Measurements from ENCODE around the gene CYSRT1.

The CYSRT1 gene

DNA sequence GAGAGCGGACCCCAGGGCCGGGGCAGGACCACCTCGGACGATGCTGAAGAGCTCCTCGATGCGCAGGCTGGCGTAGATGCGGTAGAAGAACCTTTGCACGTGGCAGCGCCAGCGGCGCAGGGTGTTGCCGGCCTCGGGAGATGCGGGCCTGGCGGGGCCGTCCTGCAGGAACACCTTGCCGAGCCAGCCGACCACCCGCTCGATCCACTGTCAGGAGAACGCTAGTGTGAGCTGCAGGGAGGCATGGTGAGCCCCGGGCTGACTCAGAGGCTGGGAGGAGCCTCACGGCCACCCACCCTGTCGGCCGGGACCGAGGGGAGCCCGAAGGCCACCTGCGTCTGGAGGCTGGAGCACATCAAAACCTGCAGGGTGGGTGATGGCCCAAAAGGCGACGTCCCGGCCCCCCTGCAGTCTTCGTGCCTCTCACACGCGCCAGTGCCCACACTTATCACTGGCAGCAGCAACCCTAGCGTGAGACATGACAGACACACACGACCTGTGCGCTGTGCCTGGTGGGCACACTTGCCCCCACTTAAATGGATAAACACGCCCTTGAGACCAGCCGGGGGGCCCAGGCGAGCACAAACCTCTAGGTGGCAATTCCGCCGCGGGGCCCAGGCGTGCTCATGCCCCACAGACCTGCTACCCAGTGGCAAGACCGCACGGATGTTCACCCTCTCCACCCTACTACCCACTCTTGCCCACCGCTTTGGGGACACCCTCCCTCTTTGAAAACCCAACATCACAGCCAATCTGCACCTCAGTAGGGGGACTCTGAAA lies 39.9 kb upstream of the CYSRT1 start:
- H3K4me1 ChIP-seq (ENCODE audit: control insufficient read depth, low read depth, low read length), result peaks cover 9% of the 10 kb centered on the region
- H3K4me3 ChIP-seq (ENCODE audit: low read length), result no peak overlapping the region
- no peaks in the 10 kb centered on the region for H3K9me3 ChIP-seq (ENCODE audit: control insufficient read depth, low read depth, low read length)
- peaks cover 19% of the 10 kb centered on the region for H3K36me3 ChIP-seq (ENCODE audit: control insufficient read depth, low read depth, low read length)
- H3K9ac ChIP-seq (ENCODE audit: low read length), result no peak overlapping the region
- no peaks in the 10 kb centered on the region for H3K27me3 ChIP-seq (ENCODE audit: control insufficient read depth, insufficient read depth, low read length)
- H3K27ac ChIP-seq (ENCODE audit: low read length), result no peak overlapping the region

- Histone ChIP-seq H3K4me3 (ENCODE audit: low read length) (no peak overlapping the region), H3K27me3 (ENCODE audit: control insufficient read depth, insufficient read depth, low read length) (no peaks in the 10 kb centered on the region), H3K9me3 (ENCODE audit: control insufficient read depth, low read depth, low read length) (no peaks in the 10 kb centered on the region), H3K4me1 (ENCODE audit: control insufficient read depth, low read depth, low read length) (peaks cover 9% of the 10 kb centered on the region), H3K27ac (ENCODE audit: low read length) (no peak overlapping the region), H3K9ac (ENCODE audit: low read length) (no peak overlapping the region), H3K36me3 (ENCODE audit: control insufficient read depth, low read depth, low read length) (peaks cover 16% of the 10 kb centered on the region)
These were observed 39.1 kb upstream of the CYSRT1 start for GRCh38 chr9:137185921-137186320.

- no peak overlapping the region for H3K4me3 ChIP-seq (ENCODE audit: low read length)
- no peaks in the 10 kb centered on the region for H3K9me3 ChIP-seq (ENCODE audit: control insufficient read depth, low read depth, low read length)
- H3K36me3 ChIP-seq (ENCODE audit: control insufficient read depth, low read depth, low read length), result peaks cover 16% of the 10 kb centered on the region
- no peak overlapping the region for H3K9ac ChIP-seq (ENCODE audit: low read length)
- peaks cover 9% of the 10 kb centered on the region for H3K4me1 ChIP-seq (ENCODE audit: control insufficient read depth, low read depth, low read length)
- no peak overlapping the region for H3K27ac ChIP-seq (ENCODE audit: low read length)
- no peaks in the 10 kb centered on the region for H3K27me3 ChIP-seq (ENCODE audit: control insufficient read depth, insufficient read depth, low read length)
These were observed 38.6 kb upstream of the CYSRT1 start for GRCh38 chr9:137186385-137186784.

DNA sequence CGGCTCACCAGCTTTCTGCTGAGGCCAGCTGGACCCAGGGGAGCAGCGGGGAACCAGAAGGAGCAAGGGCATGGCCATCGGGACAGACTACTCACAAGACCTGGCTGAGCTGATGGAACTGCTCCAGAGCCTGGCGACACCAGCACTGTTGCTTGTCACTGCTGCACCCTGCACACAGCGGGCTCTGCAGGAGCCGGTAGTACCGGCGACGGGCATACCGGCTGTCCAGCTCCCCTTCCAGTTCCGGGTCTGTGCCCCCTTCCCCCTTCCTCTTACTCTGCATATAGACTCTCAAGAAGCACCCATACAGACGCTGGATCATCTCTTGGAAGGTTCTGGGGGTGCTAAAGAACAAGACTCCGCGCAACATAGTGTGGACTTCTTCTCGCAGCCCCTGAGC lies 37.6 kb upstream of the CYSRT1 start:
- Histone ChIP-seq H3K36me3 (ENCODE audit: control insufficient read depth, low read depth, low read length) (peaks cover 16% of the 10 kb centered on the region), H3K9ac (ENCODE audit: low read length) (peak overlapping the region; percentile 66), H3K27me3 (ENCODE audit: control insufficient read depth, insufficient read depth, low read length) (no peaks in the 10 kb centered on the region), H3K9me3 (ENCODE audit: control insufficient read depth, low read depth, low read length) (no peaks in the 10 kb centered on the region), H3K4me3 (ENCODE audit: low read length) (peak overlapping the region; percentile 90), H3K27ac (ENCODE audit: low read length) (no peak overlapping the region), H3K4me1 (ENCODE audit: control insufficient read depth, low read depth, low read length) (peaks cover 9% of the 10 kb centered on the region)

DNA sequence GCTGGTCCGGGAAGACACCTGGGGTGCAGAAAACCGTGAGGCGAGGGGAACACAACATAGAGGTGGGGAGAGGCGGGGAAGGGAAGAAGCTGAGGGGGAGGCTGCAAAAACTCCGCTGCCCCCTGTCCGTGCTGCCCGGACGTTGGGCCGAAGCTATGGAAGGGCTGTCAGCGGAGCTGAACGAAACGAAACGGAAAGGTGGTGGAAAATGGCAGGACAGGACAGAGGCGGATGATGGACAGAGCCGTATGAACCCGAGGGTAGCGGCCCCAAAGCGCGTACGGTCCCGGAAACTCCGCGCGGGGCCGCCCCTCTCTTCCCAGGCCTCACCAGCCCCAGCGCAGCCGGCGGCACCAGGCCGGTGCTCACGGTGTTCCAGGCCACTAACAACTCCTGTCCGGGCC lies 36.9 kb upstream of the CYSRT1 start:
- no peaks in the 10 kb centered on the region for H3K27me3 ChIP-seq (ENCODE audit: control insufficient read depth, insufficient read depth, low read length)
- peaks cover 11% of the 10 kb centered on the region for H3K36me3 ChIP-seq (ENCODE audit: control insufficient read depth, low read depth, low read length)
- no peak overlapping the region for H3K27ac ChIP-seq (ENCODE audit: low read length)
- peak overlapping the region; percentile 66 for H3K9ac ChIP-seq (ENCODE audit: low read length)
- no peaks in the 10 kb centered on the region for H3K9me3 ChIP-seq (ENCODE audit: control insufficient read depth, low read depth, low read length)
- peaks cover 9% of the 10 kb centered on the region for H3K4me1 ChIP-seq (ENCODE audit: control insufficient read depth, low read depth, low read length)
- peak overlapping the region; percentile 90 for H3K4me3 ChIP-seq (ENCODE audit: low read length)

GRCh38 chr9:137188490-137189296 lies 36.3 kb upstream of the CYSRT1 start, which contains the start of the genes ANAPC2 and SSNA1:
Gene ANAPC2, minus strand, starts transcription at chr9:137188560. Its CDS starts 28 bp downstream, at chr9:137188532.
Gene SSNA1, plus strand, starts transcription at chr9:137188676. Its CDS starts 51 bp downstream, at chr9:137188727.
- Histone ChIP-seq H3K9ac (ENCODE audit: low read length) (peak within 1 kb of the TSS; percentile 66), H3K27ac (ENCODE audit: low read length) (no peak within 1 kb of the TSS), H3K9me3 (ENCODE audit: control insufficient read depth, low read depth, low read length) (no peaks in the 10 kb centered on the region), H3K4me3 (ENCODE audit: low read length) (peak within 1 kb of the TSS; percentile 90), H3K36me3 (ENCODE audit: control insufficient read depth, low read depth, low read length) (peaks cover 5% of the 10 kb centered on the region), H3K27me3 (ENCODE audit: control insufficient read depth, insufficient read depth, low read length) (no peaks in the 10 kb centered on the region), H3K4me1 (ENCODE audit: control insufficient read depth, low read depth, low read length) (peaks cover 9% of the 10 kb centered on the region)

DNA sequence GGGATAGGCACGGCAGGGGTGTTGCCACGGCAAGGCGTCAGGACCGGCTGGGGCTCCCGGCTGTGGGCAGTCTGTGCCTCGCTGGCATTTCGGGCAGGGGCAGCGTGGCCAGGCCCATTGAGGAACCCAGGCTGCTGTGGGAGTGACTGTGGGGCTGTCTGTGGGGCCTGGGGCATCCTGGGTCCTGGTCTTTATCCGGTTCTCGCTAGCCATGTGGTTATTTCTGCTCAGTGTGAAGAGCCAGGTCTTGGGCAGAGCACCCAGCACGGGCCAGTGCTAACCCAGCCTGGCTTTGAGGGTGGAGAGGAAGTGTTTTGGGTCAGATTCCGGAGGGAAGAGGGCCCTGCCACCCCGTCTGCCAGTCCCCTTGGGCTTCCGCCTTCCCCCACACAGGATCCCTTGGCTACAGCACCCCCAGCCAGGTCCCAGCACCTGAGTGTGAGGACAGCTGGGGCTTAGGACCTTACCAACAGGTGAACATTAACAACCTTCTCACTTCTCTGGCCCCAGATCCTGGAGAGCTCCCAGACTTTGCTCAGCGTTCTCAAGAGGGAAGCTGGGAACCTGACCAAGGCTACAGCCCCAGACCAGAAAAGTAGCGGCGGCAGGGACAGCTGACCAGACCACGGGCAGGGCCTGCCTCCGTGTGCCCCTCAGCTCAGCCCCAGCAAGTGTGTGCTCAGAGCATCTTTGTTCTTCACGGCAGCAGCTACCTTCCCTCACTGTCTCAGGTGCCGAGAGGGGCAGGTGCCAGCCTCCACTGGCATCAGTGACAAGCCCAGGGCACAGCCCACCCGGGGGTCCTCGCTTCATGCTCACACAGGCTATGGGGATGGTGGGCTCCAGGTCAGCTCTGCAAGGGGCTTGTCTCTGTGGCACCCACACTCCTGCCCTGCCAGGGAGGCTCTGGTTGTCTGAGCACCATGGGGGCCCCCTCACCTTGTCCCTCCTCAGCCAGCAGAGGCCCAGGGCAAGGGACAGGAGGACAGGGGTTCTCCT lies 35.4 kb upstream of the CYSRT1 start:
- no peaks in the 10 kb centered on the region for H3K27me3 ChIP-seq (ENCODE audit: control insufficient read depth, insufficient read depth, low read length)
- H3K4me3 ChIP-seq (ENCODE audit: low read length), result peak overlapping the region; percentile 90
- peaks cover 3% of the 10 kb centered on the region for H3K36me3 ChIP-seq (ENCODE audit: control insufficient read depth, low read depth, low read length)
- H3K4me1 ChIP-seq (ENCODE audit: control insufficient read depth, low read depth, low read length), result peaks cover 9% of the 10 kb centered on the region
- H3K9ac ChIP-seq (ENCODE audit: low read length), result peak overlapping the region; percentile 66
- no peaks in the 10 kb centered on the region for H3K9me3 ChIP-seq (ENCODE audit: control insufficient read depth, low read depth, low read length)
- no peak overlapping the region for H3K27ac ChIP-seq (ENCODE audit: low read length)

DNA sequence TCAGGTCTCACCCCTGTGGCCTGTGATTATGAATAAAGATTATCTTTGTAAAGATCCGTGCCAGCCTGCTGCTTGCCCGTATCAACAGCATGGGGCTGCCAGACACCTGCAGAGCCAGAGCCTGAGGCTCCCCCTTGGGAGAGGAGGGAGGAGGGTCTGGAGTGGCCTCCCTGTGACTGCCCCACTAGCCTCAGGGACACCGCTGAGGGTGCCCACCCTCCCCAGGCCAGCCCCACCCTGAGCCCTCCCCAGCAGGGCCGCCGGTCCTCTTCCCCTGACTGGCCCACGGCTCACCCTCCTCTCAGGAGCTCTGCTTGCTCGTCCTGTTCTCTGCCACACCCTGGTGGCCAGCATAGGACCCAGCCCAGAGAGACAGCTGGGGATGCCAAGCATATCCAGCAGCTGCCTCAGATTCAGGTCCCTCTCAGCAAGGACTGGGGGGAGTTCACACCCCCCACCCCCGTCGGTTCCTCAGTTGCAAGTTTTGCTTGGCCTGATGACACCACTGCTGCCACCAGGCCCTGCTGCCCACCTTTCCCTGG lies 34.6 kb upstream of the CYSRT1 start:
- Histone ChIP-seq H3K4me1 (ENCODE audit: control insufficient read depth, low read depth, low read length) (peaks cover 9% of the 10 kb centered on the region), H3K9ac (ENCODE audit: low read length) (no peak overlapping the region), H3K36me3 (ENCODE audit: control insufficient read depth, low read depth, low read length) (peaks cover 3% of the 10 kb centered on the region), H3K27me3 (ENCODE audit: control insufficient read depth, insufficient read depth, low read length) (no peaks in the 10 kb centered on the region), H3K27ac (ENCODE audit: low read length) (no peak overlapping the region), H3K9me3 (ENCODE audit: control insufficient read depth, low read depth, low read length) (no peaks in the 10 kb centered on the region), H3K4me3 (ENCODE audit: low read length) (no peak overlapping the region)

DNA sequence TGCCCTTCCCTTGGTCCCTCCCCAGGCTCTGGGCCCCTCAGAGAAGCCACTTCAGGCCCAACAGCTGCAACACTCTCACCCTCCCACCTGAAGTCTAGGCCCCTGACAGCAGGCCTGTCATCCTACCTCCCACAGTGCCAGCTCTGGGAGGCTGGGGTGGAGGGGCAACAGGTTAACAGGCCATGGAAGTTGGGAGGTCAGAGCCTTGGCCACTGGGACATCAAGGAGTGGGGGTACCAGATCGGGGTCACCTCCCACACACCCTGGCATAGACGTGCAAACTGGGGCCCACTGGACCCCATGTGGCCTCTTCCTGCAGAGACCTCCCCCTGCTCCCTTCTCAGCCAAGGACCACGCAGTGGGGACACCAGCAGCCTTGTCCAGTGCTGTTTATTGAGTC lies 33.7 kb upstream of the CYSRT1 start:
- peaks cover 3% of the 10 kb centered on the region for H3K36me3 ChIP-seq (ENCODE audit: control insufficient read depth, low read depth, low read length)
- H3K27me3 ChIP-seq (ENCODE audit: control insufficient read depth, insufficient read depth, low read length), result no peaks in the 10 kb centered on the region
- H3K4me3 ChIP-seq (ENCODE audit: low read length), result no peak overlapping the region
- no peaks in the 10 kb centered on the region for H3K9me3 ChIP-seq (ENCODE audit: control insufficient read depth, low read depth, low read length)
- no peak overlapping the region for H3K27ac ChIP-seq (ENCODE audit: low read length)
- no peak overlapping the region for H3K9ac ChIP-seq (ENCODE audit: low read length)
- H3K4me1 ChIP-seq (ENCODE audit: control insufficient read depth, low read depth, low read length), result peaks cover 9% of the 10 kb centered on the region

- Histone ChIP-seq H3K9me3 (ENCODE audit: control insufficient read depth, low read depth, low read length) (no peaks in the 10 kb centered on the region), H3K36me3 (ENCODE audit: control insufficient read depth, low read depth, low read length) (no peaks in the 10 kb centered on the region), H3K27ac (ENCODE audit: low read length) (no peak overlapping the region), H3K27me3 (ENCODE audit: control insufficient read depth, insufficient read depth, low read length) (no peaks in the 10 kb centered on the region), H3K4me3 (ENCODE audit: low read length) (no peak overlapping the region), H3K4me1 (ENCODE audit: control insufficient read depth, low read depth, low read length) (peaks cover 9% of the 10 kb centered on the region), H3K9ac (ENCODE audit: low read length) (no peak overlapping the region)
These were observed 33.1 kb upstream of the CYSRT1 start for GRCh38 chr9:137191691-137192447.

Measured in iPS-18a (cell line).